PC-3 (cell line): ENCODE data around the gene STN1. TPM values are rescaled to one million over a fixed set of nuclear protein-coding genes. Genes with fewer than 3 reads are reported as not detected.

Source experiments
- ATAC-seq: fragments of 200-7000 bp; cut with Tn5 transposase; 2 replicates; pipeline ENCODE4 v1.9.1; 2020; ENCODE audit warnings: mild to moderate bottlenecking, moderate library complexity
- BruUV-seq: library from RNA; stranded (reverse); fragments of 400-500 nt; replicated peaks from 2 replicates; lab custom pipeline; 2021; lab: Mats Ljungman, UMichigan
- CTCF ChIA-PET: fragments of 300-600 bp; sonication (Branson Sonifier 250); formaldehyde crosslinking; loops from one replicate; lab custom pipeline; 2022; ENCODE audit warnings: antibody characterized with exemption; lab: Charles Lee
- POLR2A ChIA-PET: fragments of 300-600 bp; sonication (Branson Sonifier 250); formaldehyde crosslinking; loops from one replicate; lab custom pipeline; 2022; ENCODE audit warnings: antibody characterized with exemption; ENCODE audit not compliant: unreplicated experiment; lab: Charles Lee
- DNase-seq: peaks from one replicate; pipeline ENCODE4 v3.0.0-alpha.2; 2015
- H2AFZ ChIP-seq: fragments of 300-600 bp; sonication (generic); 2 replicates; pipeline ENCODE4 v1.6.0; 2016; ENCODE audit warnings: antibody characterized with exemption, low read length
- H3F3A ChIP-seq: fragments of 300-600 bp; sonication (generic); one replicate; pipeline ENCODE4 v1.6.0; 2017; ENCODE audit warnings: antibody characterized with exemption, low read length, control low read depth, mild to moderate bottlenecking; ENCODE audit not compliant: unreplicated experiment
- H3K27ac ChIP-seq: fragments of 300-600 bp; sonication (generic); 2 replicates; pipeline ENCODE4 v1.5.1; 2016; ENCODE audit warnings: mild to moderate bottlenecking, low read length
- H3K27me3 ChIP-seq: fragments of 300-600 bp; sonication (generic); 2 replicates; pipeline ENCODE4 v1.6.1; 2016; ENCODE audit warnings: low read length, mixed read lengths
- H3K36me3 ChIP-seq: fragments of 300-600 bp; sonication (generic); 2 replicates; pipeline ENCODE4 v1.6.1; 2016; ENCODE audit warnings: low read depth, mixed run types, low read length, mixed read lengths
- H3K4me1 ChIP-seq: fragments of 300-600 bp; sonication (generic); 2 replicates; pipeline ENCODE4 v1.5.1; 2016; ENCODE audit warnings: low read length; ENCODE audit not compliant: insufficient read depth
- H3K4me2 ChIP-seq: fragments of 300-600 bp; sonication (generic); 2 replicates; pipeline ENCODE4 v1.6.0; 2016; ENCODE audit warnings: low read length
- H3K4me3 ChIP-seq: fragments of 300-600 bp; sonication (generic); 2 replicates; pipeline ENCODE4 v1.5.1; 2016; ENCODE audit warnings: mild to moderate bottlenecking, low read length, mixed read lengths
- H3K79me2 ChIP-seq: fragments of 300-600 bp; sonication (generic); 2 replicates; pipeline ENCODE4 v1.6.1; 2017; ENCODE audit warnings: low read length, mixed read lengths
- H3K9ac ChIP-seq: fragments of 300-600 bp; sonication (generic); 2 replicates; pipeline ENCODE4 v1.6.0; 2016; ENCODE audit warnings: mild to moderate bottlenecking, low read length
- H3K9me2 ChIP-seq: fragments of 300-600 bp; sonication (generic); replicated peaks from 2 replicates; pipeline ENCODE4 v1.6.1; 2016; ENCODE audit warnings: mixed run types, low read length, mixed read lengths
- H3K9me3 ChIP-seq: fragments of 300-600 bp; sonication (generic); 2 replicates; pipeline ENCODE4 v1.6.1; 2016; ENCODE audit warnings: low read length, mixed read lengths
- H4K20me1 ChIP-seq: fragments of 300-600 bp; sonication (generic); 2 replicates; pipeline ENCODE4 v1.6.1; 2016; ENCODE audit warnings: low read length, mixed read lengths
- EZH2 ChIP-seq: fragments of 300-600 bp; sonication (generic); IDR thresholded peaks from one replicate; pipeline ENCODE4 v1.6.1; 2017; ENCODE audit warnings: antibody characterized with exemption, mild to moderate bottlenecking, low read length; ENCODE audit not compliant: unreplicated experiment
- EZH2phosphoT487 ChIP-seq: fragments of 300-600 bp; sonication (generic); IDR thresholded peaks from 2 replicates; pipeline ENCODE4 v1.6.1; 2018; ENCODE audit warnings: mild to moderate bottlenecking, antibody characterized with exemption, low read length, borderline replicate concordance
- intact Hi-C: fragments of 100-400 bp; cut with micrococcal nuclease; formaldehyde crosslinking; loops from 2 replicates; pipeline ENCODE4 v1.9.0; 2023
- total RNA-seq: library from RNA; depleted of rRNA; stranded (reverse); fragments of >200 nt; gene quantifications from 2 replicates; pipeline ENCODE4 v1.2.3, GENCODE V29; 2014
- TF ChIP-seq, protein P1 (sequence below): fragments of 300-600 bp; sonication (generic); conservative IDR thresholded peaks from 2 replicates; pipeline ENCODE4 v1.5.1; 2017; ENCODE audit warnings: antibody characterized with exemption, low read depth, mild to moderate bottlenecking, low read length

The STN1 gene
- total RNA-seq, 1 experiment from 2014 or later = 33.5 TPM

DNA sequence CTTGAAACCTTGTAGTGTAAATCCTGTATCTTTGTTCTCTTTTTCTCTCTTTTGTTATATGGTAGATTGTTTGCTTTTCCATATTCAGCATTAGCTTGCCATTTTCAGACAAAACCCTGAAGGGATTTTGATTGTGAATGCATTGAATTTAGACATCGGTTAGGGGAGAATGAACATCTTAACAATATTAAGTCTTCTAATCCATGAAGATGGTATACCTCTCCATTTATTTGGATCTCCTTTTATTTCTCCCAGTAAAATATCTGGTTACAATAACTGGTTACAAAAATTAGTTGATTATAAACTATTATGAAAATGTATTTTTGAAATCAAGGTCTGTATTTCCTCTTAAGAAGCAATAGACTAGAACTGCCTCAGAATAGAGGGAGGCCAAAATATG lies 36.6 kb upstream of the STN1 start:
- no peak overlapping the region for H3K27ac ChIP-seq
- H3K4me2 ChIP-seq = no peak overlapping the region

GRCh38 chr10:103951942-103952341 lies 34.0 kb upstream of the STN1 start:
- no peaks in the 10 kb centered on the region for H4K20me1 ChIP-seq
- H3K9me2 ChIP-seq = no peaks in the 10 kb centered on the region
- H3K36me3 ChIP-seq = no peaks in the 10 kb centered on the region
- H3K4me3 ChIP-seq = no peak overlapping the region
- no peak overlapping the region for H2AFZ ChIP-seq
- no peaks in the 10 kb centered on the region for H3F3A ChIP-seq
- H3K27ac ChIP-seq = no peak overlapping the region
- TF ChIP-seq EZH2phosphoT487 = no peak
- TF ChIP-seq, protein P1, sequence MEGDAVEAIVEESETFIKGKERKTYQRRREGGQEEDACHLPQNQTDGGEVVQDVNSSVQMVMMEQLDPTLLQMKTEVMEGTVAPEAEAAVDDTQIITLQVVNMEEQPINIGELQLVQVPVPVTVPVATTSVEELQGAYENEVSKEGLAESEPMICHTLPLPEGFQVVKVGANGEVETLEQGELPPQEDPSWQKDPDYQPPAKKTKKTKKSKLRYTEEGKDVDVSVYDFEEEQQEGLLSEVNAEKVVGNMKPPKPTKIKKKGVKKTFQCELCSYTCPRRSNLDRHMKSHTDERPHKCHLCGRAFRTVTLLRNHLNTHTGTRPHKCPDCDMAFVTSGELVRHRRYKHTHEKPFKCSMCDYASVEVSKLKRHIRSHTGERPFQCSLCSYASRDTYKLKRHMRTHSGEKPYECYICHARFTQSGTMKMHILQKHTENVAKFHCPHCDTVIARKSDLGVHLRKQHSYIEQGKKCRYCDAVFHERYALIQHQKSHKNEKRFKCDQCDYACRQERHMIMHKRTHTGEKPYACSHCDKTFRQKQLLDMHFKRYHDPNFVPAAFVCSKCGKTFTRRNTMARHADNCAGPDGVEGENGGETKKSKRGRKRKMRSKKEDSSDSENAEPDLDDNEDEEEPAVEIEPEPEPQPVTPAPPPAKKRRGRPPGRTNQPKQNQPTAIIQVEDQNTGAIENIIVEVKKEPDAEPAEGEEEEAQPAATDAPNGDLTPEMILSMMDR = no peak
- TF ChIP-seq EZH2 = no peak
- H3K4me1 ChIP-seq = peaks cover 9% of the 10 kb centered on the region
- no peaks in the 10 kb centered on the region for H3K79me2 ChIP-seq
- ChIA-PET POLR2A (no interaction called here), CTCF (no interaction called here)
- H3K27me3 ChIP-seq = no peaks in the 10 kb centered on the region
- no peak; the same call in 1 of the 2 replicates for ATAC-seq
- H3K4me2 ChIP-seq = no peak overlapping the region
- intact Hi-C loops = no loop called here
- peaks cover 8% of the 10 kb centered on the region; the same call in 1 of the 2 replicates for H3K9me3 ChIP-seq
- BruUV-seq = no TSS peak
- H3K9ac ChIP-seq = no peak overlapping the region
- DNase-seq = no peak

More for the DNA sequence above, 36.6 kb upstream of the STN1 start:
- H3K27me3 ChIP-seq = no peaks in the 10 kb centered on the region
- CTCF ChIA-PET = no interaction called here
- no peaks in the 10 kb centered on the region for H3K9me2 ChIP-seq
- DNase-seq (no peak), ATAC-seq (no peak)
- POLR2A ChIA-PET = no interaction called here
- no peaks in the 10 kb centered on the region for H3F3A ChIP-seq
- H3K9ac ChIP-seq = no peak overlapping the region
- H3K4me3 ChIP-seq = no peak overlapping the region
- BruUV-seq = no TSS peak
- no peak overlapping the region for H2AFZ ChIP-seq
- TF ChIP-seq, protein P1 = no peak
- TF ChIP-seq EZH2phosphoT487 (no peak), EZH2 (no peak)
- H3K79me2 ChIP-seq = no peaks in the 10 kb centered on the region
- H3K9me3 ChIP-seq = peaks cover 8% of the 10 kb centered on the region; the same call in 1 of the 2 replicates
- H4K20me1 ChIP-seq = no peaks in the 10 kb centered on the region
- intact Hi-C loops = no loop called here
- no peaks in the 10 kb centered on the region for H3K36me3 ChIP-seq
- no peaks in the 10 kb centered on the region for H3K4me1 ChIP-seq

GRCh38 chr10:103951183-103951582 lies 33.2 kb upstream of the STN1 start:
- CTCF ChIA-PET = no interaction called here
- DNase-seq = no peak
- H3K4me3 ChIP-seq = no peak overlapping the region
- peaks cover 9% of the 10 kb centered on the region for H3K4me1 ChIP-seq
- no peaks in the 10 kb centered on the region for H4K20me1 ChIP-seq
- no peak for TF ChIP-seq EZH2
- TF ChIP-seq EZH2phosphoT487 = no peak
- TF ChIP-seq, protein P1 = no peak
- POLR2A ChIA-PET = no interaction called here
- no peak overlapping the region for H3K4me2 ChIP-seq
- ATAC-seq = no peak
- no peak overlapping the region for H3K9ac ChIP-seq
- intact Hi-C loops = no loop called here
- no peak overlapping the region for H3K27ac ChIP-seq
- H3K79me2 ChIP-seq = no peaks in the 10 kb centered on the region
- no peaks in the 10 kb centered on the region for H3K9me2 ChIP-seq
- H3K36me3 ChIP-seq = no peaks in the 10 kb centered on the region
- no TSS peak for BruUV-seq
- H3K27me3 ChIP-seq = no peaks in the 10 kb centered on the region
- no peak overlapping the region for H2AFZ ChIP-seq
- no peaks in the 10 kb centered on the region for H3F3A ChIP-seq
- H3K9me3 ChIP-seq = peaks cover 8% of the 10 kb centered on the region; the same call in 1 of the 2 replicates
